OCI-LY3 (cell line): ENCODE results near the gene ADAMTS14.

ENCODE experiments used
- CTCF ChIP-seq: fragments of 200-600, 300-600 bp; sonication (generic); IDR thresholded peaks from 2 replicates; pipeline ENCODE4 v1.5.1; 2014; ENCODE audit warnings: antibody characterized with exemption, low read length, low read depth
- EZH2phosphoT487 ChIP-seq: fragments of 200-600 bp; shearing (Covaris generic); IDR thresholded peaks from 2 replicates; pipeline ENCODE4 v1.6.1; 2018; ENCODE audit warnings: antibody characterized with exemption, mixed run types, low read depth

- TF ChIP-seq CTCF (no peak), EZH2phosphoT487 (no peak)
Observed at GRCh38 chr10:70799124-70799523, 126.8 kb downstream of the ADAMTS14 start.
